ENCODE results near the gene PAK6. TPM values are rescaled to one million over a fixed set of nuclear protein-coding genes. Genes with fewer than 3 reads are reported as not detected.

PAK6 gene
- total RNA-seq, 2 donors from 2014 or later = 7.7 to 9.1 TPM

- Histone ChIP-seq H3K4me3 (ENCODE audit: low read length) (no peak overlapping the region), H3K36me3 (ENCODE audit: control insufficient read depth, insufficient read depth, low read length) (no peaks in the 10 kb centered on the region), H3K27ac (ENCODE audit: low read depth, low read length) (no peak overlapping the region), H3K9me3 (ENCODE audit: control insufficient read depth, low read length) (peaks cover 4% of the 10 kb centered on the region), H3K9ac (ENCODE audit: extremely low read depth, low read length, poor library complexity, severe bottlenecking) (no peak overlapping the region), H3K4me1 (ENCODE audit: control insufficient read depth, insufficient read depth, low read length) (no peaks in the 10 kb centered on the region), H3K27me3 (ENCODE audit: control insufficient read depth, insufficient read depth, low read length, poor library complexity, severe bottlenecking) (peaks cover 66% of the 10 kb centered on the region)
- Mint-ChIP-seq H3K27ac (no peak overlapping the region), H3K9me3 (peaks cover 14% of the 10 kb centered on the region), H3K4me3 (no peak overlapping the region), H3K36me3 (ENCODE audit: low read depth) (peaks cover 2% of the 10 kb centered on the region), H3K4me1 (peaks cover 12% of the 10 kb centered on the region), H3K27me3 (ENCODE audit: insufficient read depth) (peaks cover 81% of the 10 kb centered on the region)
- WGBS, 2 experiments (ENCODE audit: insufficient coverage in 1 of 2, insufficient read length in 1 of 2) = 86 to 87% methylated on average over 4 to 12 of the region's 12 CpGs
- TF ChIP-seq, protein P1, sequence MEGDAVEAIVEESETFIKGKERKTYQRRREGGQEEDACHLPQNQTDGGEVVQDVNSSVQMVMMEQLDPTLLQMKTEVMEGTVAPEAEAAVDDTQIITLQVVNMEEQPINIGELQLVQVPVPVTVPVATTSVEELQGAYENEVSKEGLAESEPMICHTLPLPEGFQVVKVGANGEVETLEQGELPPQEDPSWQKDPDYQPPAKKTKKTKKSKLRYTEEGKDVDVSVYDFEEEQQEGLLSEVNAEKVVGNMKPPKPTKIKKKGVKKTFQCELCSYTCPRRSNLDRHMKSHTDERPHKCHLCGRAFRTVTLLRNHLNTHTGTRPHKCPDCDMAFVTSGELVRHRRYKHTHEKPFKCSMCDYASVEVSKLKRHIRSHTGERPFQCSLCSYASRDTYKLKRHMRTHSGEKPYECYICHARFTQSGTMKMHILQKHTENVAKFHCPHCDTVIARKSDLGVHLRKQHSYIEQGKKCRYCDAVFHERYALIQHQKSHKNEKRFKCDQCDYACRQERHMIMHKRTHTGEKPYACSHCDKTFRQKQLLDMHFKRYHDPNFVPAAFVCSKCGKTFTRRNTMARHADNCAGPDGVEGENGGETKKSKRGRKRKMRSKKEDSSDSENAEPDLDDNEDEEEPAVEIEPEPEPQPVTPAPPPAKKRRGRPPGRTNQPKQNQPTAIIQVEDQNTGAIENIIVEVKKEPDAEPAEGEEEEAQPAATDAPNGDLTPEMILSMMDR (conservative IDR thresholded peaks at IDR 0.05) = no peak
- DNase-seq = no peak
Measured at GRCh38 chr15:40295877-40296560, 57.2 kb downstream of the PAK6 start.

DNA sequence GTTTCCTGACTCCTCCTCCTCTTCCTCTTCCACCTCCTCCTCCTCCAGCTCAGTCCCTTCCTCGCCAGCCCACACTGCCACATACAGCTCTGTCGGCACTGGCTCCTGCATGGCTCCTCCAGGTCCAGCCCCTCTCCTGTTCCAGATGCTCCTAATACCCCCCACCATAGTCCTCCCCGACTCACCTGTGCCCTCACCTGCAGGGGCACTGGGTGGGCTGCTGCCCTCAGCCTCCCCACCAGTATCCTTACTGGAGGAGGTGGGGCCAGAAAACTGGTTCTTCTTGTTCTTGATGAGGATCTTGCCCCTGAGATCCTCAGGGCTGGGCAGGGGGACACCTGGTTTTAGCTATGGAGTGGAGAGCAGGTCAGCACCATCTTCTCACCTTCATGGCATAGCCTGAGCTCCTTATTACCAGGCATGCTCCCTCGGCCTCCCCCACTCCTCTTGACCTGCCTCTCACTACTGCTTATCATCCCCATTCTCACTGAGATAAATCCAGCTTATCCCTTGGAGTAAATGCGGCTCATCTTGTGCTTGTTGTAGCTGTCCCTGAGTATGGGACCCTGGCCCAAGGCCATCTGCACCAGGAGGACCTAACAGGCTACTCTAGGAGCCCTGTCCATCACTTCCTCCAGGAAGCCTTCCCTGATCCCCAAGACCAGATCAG lies 57.8 kb downstream of the PAK6 start:
- Mint-ChIP-seq H3K4me3 (no peak overlapping the region), H3K27ac (no peak overlapping the region), H3K27me3 (ENCODE audit: insufficient read depth) (peaks cover 76% of the 10 kb centered on the region), H3K9me3 (peaks cover 14% of the 10 kb centered on the region), H3K36me3 (ENCODE audit: low read depth) (peaks cover 2% of the 10 kb centered on the region), H3K4me1 (peaks cover 17% of the 10 kb centered on the region)
- H3K36me3 ChIP-seq (ENCODE audit: control insufficient read depth, insufficient read depth, low read length) = no peaks in the 10 kb centered on the region
- TF ChIP-seq, protein P1 (conservative IDR thresholded peaks at IDR 0.05) = no peak
- H3K9ac ChIP-seq (ENCODE audit: extremely low read depth, low read length, poor library complexity, severe bottlenecking) = no peak overlapping the region
- H3K4me1 ChIP-seq (ENCODE audit: control insufficient read depth, insufficient read depth, low read length) = no peaks in the 10 kb centered on the region
- H3K27ac ChIP-seq (ENCODE audit: low read depth, low read length) = no peak overlapping the region
- WGBS, 2 experiments (ENCODE audit: insufficient coverage in 1 of 2, insufficient read length in 1 of 2) = 83 to 90% methylated on average over 2 to 5 of the region's 5 CpGs
- peaks cover 4% of the 10 kb centered on the region for H3K9me3 ChIP-seq (ENCODE audit: control insufficient read depth, low read length)
- DNase-seq = no peak
- no peak overlapping the region for H3K4me3 ChIP-seq (ENCODE audit: low read length)
- H3K27me3 ChIP-seq (ENCODE audit: control insufficient read depth, insufficient read depth, low read length, poor library complexity, severe bottlenecking) = peaks cover 60% of the 10 kb centered on the region

DNA sequence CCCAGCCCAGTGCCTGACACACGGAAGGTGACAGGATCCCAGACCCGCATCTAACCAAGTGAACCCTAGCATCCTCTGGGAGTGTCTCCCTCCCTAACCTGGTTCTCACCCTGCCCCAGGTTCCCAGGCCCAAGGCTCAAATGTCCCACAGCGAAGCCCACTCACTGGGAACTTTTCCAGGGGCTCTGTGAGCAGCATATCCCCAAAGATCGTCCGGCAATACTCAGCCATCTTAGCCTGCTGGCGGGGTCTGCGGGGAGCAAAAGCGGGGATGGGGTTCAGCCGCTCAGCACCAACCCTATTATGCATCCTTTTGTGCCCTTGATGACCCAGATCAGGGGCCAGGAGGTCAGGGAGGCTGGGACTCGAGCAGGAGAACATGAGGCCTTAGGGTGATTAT lies 58.5 kb downstream of the PAK6 start:
- Histone ChIP-seq H3K4me3 (ENCODE audit: low read length) (no peak overlapping the region), H3K36me3 (ENCODE audit: control insufficient read depth, insufficient read depth, low read length) (no peaks in the 10 kb centered on the region), H3K27ac (ENCODE audit: low read depth, low read length) (no peak overlapping the region), H3K27me3 (ENCODE audit: control insufficient read depth, insufficient read depth, low read length, poor library complexity, severe bottlenecking) (peaks cover 53% of the 10 kb centered on the region), H3K9me3 (ENCODE audit: control insufficient read depth, low read length) (peaks cover 4% of the 10 kb centered on the region), H3K9ac (ENCODE audit: extremely low read depth, low read length, poor library complexity, severe bottlenecking) (no peak overlapping the region), H3K4me1 (ENCODE audit: control insufficient read depth, insufficient read depth, low read length) (no peaks in the 10 kb centered on the region)
- H3K4me1 Mint-ChIP-seq = peaks cover 20% of the 10 kb centered on the region
- H3K36me3 Mint-ChIP-seq (ENCODE audit: low read depth) = peaks cover 2% of the 10 kb centered on the region
- WGBS, 2 experiments (ENCODE audit: insufficient coverage in 1 of 2, insufficient read length in 1 of 2) = 92 to 94% methylated on average over 8 to 10 of the region's 10 CpGs
- no peak overlapping the region for H3K27ac Mint-ChIP-seq
- no peak overlapping the region for H3K4me3 Mint-ChIP-seq
- peaks cover 71% of the 10 kb centered on the region for H3K27me3 Mint-ChIP-seq (ENCODE audit: insufficient read depth)
- H3K9me3 Mint-ChIP-seq = peaks cover 14% of the 10 kb centered on the region
- DNase-seq = no peak
- TF ChIP-seq, protein P1 (conservative IDR thresholded peaks at IDR 0.05) = no peak
